ENCODE measurements around the gene TFDP1. TPM values are rescaled to one million over a fixed set of nuclear protein-coding genes. Genes with fewer than 3 reads are reported as not detected.

Gene TFDP1
- total RNA-seq, 1 donor from 2014 or later = 30.8 TPM

- Histone ChIP-seq H3K4me1 (ENCODE audit: control insufficient read depth in 3 of 3, insufficient read depth in 3 of 3, low read length in 3 of 3) (peaks cover 4 to 10% (median 9%) of the 10 kb centered on the region in 3 donors), H3K36me3 (ENCODE audit: control insufficient read depth in 3 of 3, insufficient read depth in 3 of 3, low read length in 3 of 3) (peaks cover 2 to 15% (median 5%) of the 10 kb centered on the region in 3 donors), H3K9ac (ENCODE audit: low read depth in 1 of 3, low read length in 3 of 3) (peak overlapping the region in 1 of 3 donors; percentile 8), H3K27ac (ENCODE audit: low read depth, low read length) (no peak overlapping the region), H3K27me3 (ENCODE audit: control insufficient read depth in 3 of 3, insufficient read depth in 3 of 3, low read length in 3 of 3) (no peaks in the 10 kb centered on the region), H3K4me3 (ENCODE audit: low read length in 3 of 3) (no peak overlapping the region), H3K9me3 (ENCODE audit: control insufficient read depth in 3 of 3, low read length in 3 of 3) (no peaks in the 10 kb centered on the region)
Observed at GRCh38 chr13:113611996-113612395, 27.4 kb downstream of the TFDP1 start.

- peaks cover 3 to 8% (median 7%) of the 10 kb centered on the region in 3 donors for H3K4me1 ChIP-seq (ENCODE audit: control insufficient read depth in 3 of 3, insufficient read depth in 3 of 3, low read length in 3 of 3)
- no peaks in the 10 kb centered on the region for H3K9me3 ChIP-seq (ENCODE audit: control insufficient read depth in 3 of 3, low read length in 3 of 3)
- no peaks in the 10 kb centered on the region for H3K27me3 ChIP-seq (ENCODE audit: control insufficient read depth in 3 of 3, insufficient read depth in 3 of 3, low read length in 3 of 3)
- no peak overlapping the region for H3K4me3 ChIP-seq (ENCODE audit: low read length in 3 of 3)
- no peak overlapping the region for H3K9ac ChIP-seq (ENCODE audit: low read depth in 1 of 3, low read length in 3 of 3)
- H3K36me3 ChIP-seq (ENCODE audit: control insufficient read depth in 3 of 3, insufficient read depth in 3 of 3, low read length in 3 of 3) = peaks cover 2 to 15% (median 5%) of the 10 kb centered on the region in 3 donors
- H3K27ac ChIP-seq (ENCODE audit: low read depth, low read length) = no peak overlapping the region
Observed at GRCh38 chr13:113612607-113613006, 28.1 kb downstream of the TFDP1 start.

- H3K9ac ChIP-seq (ENCODE audit: low read depth in 1 of 3, low read length in 3 of 3) = no peak overlapping the region
- no peaks in the 10 kb centered on the region for H3K27me3 ChIP-seq (ENCODE audit: control insufficient read depth in 3 of 3, insufficient read depth in 3 of 3, low read length in 3 of 3)
- no peaks in the 10 kb centered on the region for H3K9me3 ChIP-seq (ENCODE audit: control insufficient read depth in 3 of 3, low read length in 3 of 3)
- H3K4me1 ChIP-seq (ENCODE audit: control insufficient read depth in 3 of 3, insufficient read depth in 3 of 3, low read length in 3 of 3) = peaks cover 3 to 7% (median 6%) of the 10 kb centered on the region in 3 donors
- no peak overlapping the region for H3K27ac ChIP-seq (ENCODE audit: low read depth, low read length)
- H3K36me3 ChIP-seq (ENCODE audit: control insufficient read depth in 3 of 3, insufficient read depth in 3 of 3, low read length in 3 of 3) = peaks cover 0 to 14% (median 5%) of the 10 kb centered on the region in 3 donors
- no peak overlapping the region for H3K4me3 ChIP-seq (ENCODE audit: low read length in 3 of 3)
Observed at GRCh38 chr13:113613789-113614379, 29.3 kb downstream of the TFDP1 start.

DNA sequence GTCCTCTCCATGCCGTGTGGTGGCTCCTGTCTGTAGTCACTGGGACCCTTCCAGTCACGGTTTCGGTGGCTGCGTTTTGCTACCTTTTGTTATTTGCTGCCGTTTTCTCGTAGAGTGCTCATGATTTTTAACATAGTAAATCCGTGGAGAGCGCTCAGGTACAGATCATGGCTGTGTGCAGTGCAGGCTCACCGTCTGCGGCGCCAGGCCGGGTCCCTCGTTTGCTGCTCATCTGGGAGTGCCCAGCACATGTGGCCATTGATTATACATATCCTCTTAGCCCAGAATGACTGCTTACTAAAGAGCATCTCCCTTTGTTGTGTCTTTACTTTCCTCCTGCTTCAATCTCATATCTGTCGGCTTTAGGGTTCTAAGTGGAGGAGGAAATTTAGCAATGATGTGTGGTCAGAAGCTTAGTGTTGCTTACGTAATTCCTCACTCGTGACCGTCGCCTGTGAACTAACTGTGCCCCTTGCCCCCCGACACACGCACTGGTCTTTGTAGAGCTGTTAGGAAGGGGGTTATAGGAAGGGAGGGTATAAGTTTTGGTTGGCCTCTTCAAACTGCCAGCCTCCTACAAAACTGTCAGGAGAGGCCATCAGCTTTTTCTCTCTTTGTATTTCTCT, 31.8 kb downstream of the TFDP1 start:
- H3K27ac ChIP-seq (ENCODE audit: low read depth, low read length) = no peak overlapping the region

GRCh38 chr13:113616991-113617749, 32.6 kb downstream of the TFDP1 start:
- no peaks in the 10 kb centered on the region for H3K9me3 ChIP-seq (ENCODE audit: control insufficient read depth in 3 of 3, low read length in 3 of 3)
- H3K27me3 ChIP-seq (ENCODE audit: control insufficient read depth in 3 of 3, insufficient read depth in 3 of 3, low read length in 3 of 3) = no peaks in the 10 kb centered on the region
- H3K4me1 ChIP-seq (ENCODE audit: control insufficient read depth in 3 of 3, insufficient read depth in 3 of 3, low read length in 3 of 3) = peaks cover 3 to 7% (median 6%) of the 10 kb centered on the region in 3 donors
- peaks cover 0 to 3% (median 0%) of the 10 kb centered on the region in 3 donors for H3K36me3 ChIP-seq (ENCODE audit: control insufficient read depth in 3 of 3, insufficient read depth in 3 of 3, low read length in 3 of 3)
- H3K4me3 ChIP-seq (ENCODE audit: low read length in 3 of 3) = no peak overlapping the region
- no peak overlapping the region for H3K27ac ChIP-seq (ENCODE audit: low read depth, low read length)
- no peak overlapping the region for H3K9ac ChIP-seq (ENCODE audit: low read depth in 1 of 3, low read length in 3 of 3)

More for the DNA sequence above, 31.8 kb downstream of the TFDP1 start:
- peaks cover 3 to 7% (median 6%) of the 10 kb centered on the region in 3 donors for H3K4me1 ChIP-seq (ENCODE audit: control insufficient read depth in 3 of 3, insufficient read depth in 3 of 3, low read length in 3 of 3)
- H3K27me3 ChIP-seq (ENCODE audit: control insufficient read depth in 3 of 3, insufficient read depth in 3 of 3, low read length in 3 of 3) = no peaks in the 10 kb centered on the region
- no peak overlapping the region for H3K4me3 ChIP-seq (ENCODE audit: low read length in 3 of 3)
- H3K9ac ChIP-seq (ENCODE audit: low read depth in 1 of 3, low read length in 3 of 3) = no peak overlapping the region
- no peaks in the 10 kb centered on the region for H3K9me3 ChIP-seq (ENCODE audit: control insufficient read depth in 3 of 3, low read length in 3 of 3)
- H3K36me3 ChIP-seq (ENCODE audit: control insufficient read depth in 3 of 3, insufficient read depth in 3 of 3, low read length in 3 of 3) = peaks cover 0 to 5% (median 2%) of the 10 kb centered on the region in 3 donors

GRCh38 chr13:113617961-113618360, 33.4 kb downstream of the TFDP1 start:
- H3K9ac ChIP-seq (ENCODE audit: low read depth in 1 of 3, low read length in 3 of 3) = no peak overlapping the region
- no peaks in the 10 kb centered on the region for H3K9me3 ChIP-seq (ENCODE audit: control insufficient read depth in 3 of 3, low read length in 3 of 3)
- H3K27ac ChIP-seq (ENCODE audit: low read depth, low read length) = no peak overlapping the region
- no peaks in the 10 kb centered on the region for H3K27me3 ChIP-seq (ENCODE audit: control insufficient read depth in 3 of 3, insufficient read depth in 3 of 3, low read length in 3 of 3)
- H3K36me3 ChIP-seq (ENCODE audit: control insufficient read depth in 3 of 3, insufficient read depth in 3 of 3, low read length in 3 of 3) = peaks cover 0 to 3% (median 0%) of the 10 kb centered on the region in 3 donors
- H3K4me3 ChIP-seq (ENCODE audit: low read length in 3 of 3) = no peak overlapping the region
- H3K4me1 ChIP-seq (ENCODE audit: control insufficient read depth in 3 of 3, insufficient read depth in 3 of 3, low read length in 3 of 3) = peaks cover 3 to 7% (median 6%) of the 10 kb centered on the region in 3 donors

DNA sequence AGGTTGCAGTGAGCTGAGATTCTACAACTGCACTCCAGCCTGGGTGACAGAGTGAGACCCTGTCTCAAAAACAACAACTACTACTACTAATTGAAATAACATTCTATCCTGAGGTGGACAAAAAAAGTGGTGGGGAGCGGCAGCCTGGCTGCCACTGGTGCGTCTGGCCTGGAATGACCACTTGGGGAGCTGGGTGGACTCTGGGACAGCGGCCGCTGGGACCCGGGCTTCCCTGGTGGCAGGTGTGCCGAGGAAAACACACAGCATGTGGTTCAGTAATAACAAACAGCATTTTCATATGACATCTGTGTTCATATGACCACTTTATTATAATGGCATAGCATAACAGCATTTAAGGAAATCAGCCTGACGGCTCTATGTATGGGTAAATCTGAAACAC, 33.9 kb downstream of the TFDP1 start:
- H3K9ac ChIP-seq (ENCODE audit: low read depth in 1 of 3, low read length in 3 of 3) = no peak overlapping the region
- no peak overlapping the region for H3K27ac ChIP-seq (ENCODE audit: low read depth, low read length)
- no peaks in the 10 kb centered on the region for H3K9me3 ChIP-seq (ENCODE audit: control insufficient read depth in 3 of 3, low read length in 3 of 3)
- H3K27me3 ChIP-seq (ENCODE audit: control insufficient read depth in 3 of 3, insufficient read depth in 3 of 3, low read length in 3 of 3) = no peaks in the 10 kb centered on the region
- H3K4me1 ChIP-seq (ENCODE audit: control insufficient read depth in 3 of 3, insufficient read depth in 3 of 3, low read length in 3 of 3) = peaks cover 3 to 7% (median 6%) of the 10 kb centered on the region in 3 donors
- peaks cover 0 to 3% (median 2%) of the 10 kb centered on the region in 3 donors for H3K36me3 ChIP-seq (ENCODE audit: control insufficient read depth in 3 of 3, insufficient read depth in 3 of 3, low read length in 3 of 3)
- H3K4me3 ChIP-seq (ENCODE audit: low read length in 3 of 3) = no peak overlapping the region

- no peak overlapping the region for H3K27ac ChIP-seq (ENCODE audit: low read depth, low read length)
- H3K9me3 ChIP-seq (ENCODE audit: control insufficient read depth in 3 of 3, low read length in 3 of 3) = no peaks in the 10 kb centered on the region
- H3K4me3 ChIP-seq (ENCODE audit: low read length in 3 of 3) = no peak overlapping the region
- H3K36me3 ChIP-seq (ENCODE audit: control insufficient read depth in 3 of 3, insufficient read depth in 3 of 3, low read length in 3 of 3) = peaks cover 6 to 9% (median 8%) of the 10 kb centered on the region in 3 donors
- no peaks in the 10 kb centered on the region for H3K27me3 ChIP-seq (ENCODE audit: control insufficient read depth in 3 of 3, insufficient read depth in 3 of 3, low read length in 3 of 3)
- no peak overlapping the region for H3K9ac ChIP-seq (ENCODE audit: low read depth in 1 of 3, low read length in 3 of 3)
- H3K4me1 ChIP-seq (ENCODE audit: control insufficient read depth in 3 of 3, insufficient read depth in 3 of 3, low read length in 3 of 3) = peaks cover 3 to 7% (median 6%) of the 10 kb centered on the region in 3 donors
Observed at GRCh38 chr13:113620036-113620796, 35.7 kb downstream of the TFDP1 start.

GRCh38 chr13:113621046-113621445, 36.5 kb downstream of the TFDP1 start:
- Histone ChIP-seq H3K27me3 (ENCODE audit: control insufficient read depth in 3 of 3, insufficient read depth in 3 of 3, low read length in 3 of 3) (no peaks in the 10 kb centered on the region), H3K9me3 (ENCODE audit: control insufficient read depth in 3 of 3, low read length in 3 of 3) (no peaks in the 10 kb centered on the region), H3K27ac (ENCODE audit: low read depth, low read length) (no peak overlapping the region), H3K36me3 (ENCODE audit: control insufficient read depth in 3 of 3, insufficient read depth in 3 of 3, low read length in 3 of 3) (peaks cover 6 to 8% (median 6%) of the 10 kb centered on the region in 3 donors), H3K4me3 (ENCODE audit: low read length in 3 of 3) (no peak overlapping the region), H3K4me1 (ENCODE audit: control insufficient read depth in 3 of 3, insufficient read depth in 3 of 3, low read length in 3 of 3) (peaks cover 3 to 7% (median 6%) of the 10 kb centered on the region in 3 donors), H3K9ac (ENCODE audit: low read depth in 1 of 3, low read length in 3 of 3) (no peak overlapping the region)
